SK-N-SH treated with all-trans-retinoic acid at 6 μM for 48 hours (cell line): ENCODE data around the gene CD47.
A peak's percentile ranks its signal among the peaks of the same experiment; 100 is the strongest.

Experiments used
- ATAC-seq: fragments of 200-7000 bp; cut with Tn5 transposase; 3 replicates; pipeline ENCODE4 v1.9.1; 2020; ENCODE audit warnings: mild to moderate bottlenecking, moderate library complexity
- ARNTL ChIP-seq: fragments of 450-650 bp; formaldehyde crosslinking; IDR thresholded peaks from 2 replicates; pipeline ENCODE4 v1.5.0; 2020; ENCODE audit warnings: low read depth, mild to moderate bottlenecking, moderate library complexity, borderline replicate concordance
- BACH2 ChIP-seq: fragments of 250-450 bp; sonication (Bioruptor Pico); IDR thresholded peaks from 2 replicates; pipeline ENCODE4 v1.9.0; 2021; ENCODE audit warnings: mild to moderate bottlenecking, borderline replicate concordance
- CREB5 ChIP-seq: fragments of 250-450 bp; sonication (Bioruptor Pico); IDR thresholded peaks from 2 replicates; pipeline ENCODE4 v1.5.1; 2020; ENCODE audit warnings: low read depth, mild to moderate bottlenecking, moderate library complexity
- CSDC2 ChIP-seq: fragments of 250-450 bp; sonication (Bioruptor Pico); IDR thresholded peaks from 2 replicates; pipeline ENCODE4 v1.5.0; 2020; ENCODE audit warnings: mild to moderate bottlenecking, moderate library complexity
- CSRNP3 ChIP-seq: fragments of 250-450 bp; sonication (Bioruptor Pico); IDR thresholded peaks from 2 replicates; pipeline ENCODE4 v1.5.1; 2021; ENCODE audit warnings: mild to moderate bottlenecking, moderate library complexity
- ESRRG ChIP-seq: fragments of 250-450 bp; sonication (Bioruptor Pico); IDR thresholded peaks from 2 replicates; pipeline ENCODE4 v1.6.1; 2021; ENCODE audit warnings: mild to moderate bottlenecking
- GLIS3 ChIP-seq: fragments of 250-450 bp; sonication (Bioruptor Pico); IDR thresholded peaks from 2 replicates; pipeline ENCODE4 v1.5.0; 2020; ENCODE audit warnings: mild to moderate bottlenecking, moderate library complexity
- ISL1 ChIP-seq: fragments of 250-450 bp; sonication (Bioruptor Pico); IDR thresholded peaks from 2 replicates; pipeline ENCODE4 v2.1.2; 2022; ENCODE audit warnings: mild to moderate bottlenecking, moderate library complexity
- OSR1 ChIP-seq: fragments of 250-450 bp; sonication (Bioruptor Pico); IDR thresholded peaks from 2 replicates; pipeline ENCODE4 v1.8.0; 2022; ENCODE audit warnings: moderate library complexity, mild to moderate bottlenecking, inconsistent platforms
- PATZ1 ChIP-seq: fragments of 250-450 bp; sonication (Bioruptor Pico); IDR thresholded peaks from 2 replicates; pipeline ENCODE4 v1.8.0; 2020; ENCODE audit warnings: mild to moderate bottlenecking, moderate library complexity, borderline replicate concordance
- PPARA ChIP-seq: fragments of 250-450 bp; sonication (Bioruptor Pico); IDR thresholded peaks from 2 replicates; pipeline ENCODE4 v1.5.0; 2020; ENCODE audit warnings: mild to moderate bottlenecking, borderline replicate concordance
- RARB ChIP-seq: fragments of 250-450 bp; sonication (Bioruptor Pico); IDR thresholded peaks from 2 replicates; pipeline ENCODE4 v1.8.0; 2021; ENCODE audit warnings: mild to moderate bottlenecking, moderate library complexity
- SNAI2 ChIP-seq: fragments of 250-450 bp; sonication (Bioruptor Pico); IDR thresholded peaks from 2 replicates; pipeline ENCODE4 v1.5.0; 2020; ENCODE audit warnings: mild to moderate bottlenecking, moderate library complexity
- ZC3H10 ChIP-seq: fragments of 250-450 bp; sonication (Bioruptor Pico); IDR thresholded peaks from 2 replicates; pipeline ENCODE4 v1.5.1; 2021; ENCODE audit warnings: mild to moderate bottlenecking, moderate library complexity
- ZFP3 ChIP-seq: fragments of 250-450 bp; sonication (Bioruptor Pico); IDR thresholded peaks from 2 replicates; pipeline ENCODE4 v1.5.0; 2020; ENCODE audit warnings: mild to moderate bottlenecking, moderate library complexity
- ZFP30 ChIP-seq: fragments of 450-650 bp; formaldehyde crosslinking; IDR thresholded peaks from 2 replicates; pipeline ENCODE4 v1.5.0; 2022; ENCODE audit warnings: mild to moderate bottlenecking, moderate library complexity
- ZNF565 ChIP-seq: fragments of 450-650 bp; formaldehyde crosslinking; conservative IDR thresholded peaks from 2 replicates; pipeline ENCODE4 v1.5.0; 2020; ENCODE audit warnings: low read depth, mild to moderate bottlenecking, moderate library complexity
- ZNF70 ChIP-seq: fragments of 450-650 bp; formaldehyde crosslinking; IDR thresholded peaks from 2 replicates; pipeline ENCODE4 v1.5.0; 2020; ENCODE audit warnings: mild to moderate bottlenecking, moderate library complexity
- ZNF8 ChIP-seq: fragments of 450-650 bp; formaldehyde crosslinking; IDR thresholded peaks from 2 replicates; pipeline ENCODE4 v1.5.0; 2020; ENCODE audit warnings: mild to moderate bottlenecking, moderate library complexity
- TF ChIP-seq, protein P1 (sequence below): fragments of 250-450 bp; sonication (Bioruptor Pico); IDR thresholded peaks from 2 replicates; pipeline ENCODE4 v1.5.0; 2020; ENCODE audit warnings: mild to moderate bottlenecking, moderate library complexity
- TF ChIP-seq, protein P2 (sequence below): fragments of 250-450 bp; sonication (Bioruptor Pico); IDR thresholded peaks from 2 replicates; pipeline ENCODE4 v1.8.0; 2021; ENCODE audit warnings: low read depth, mild to moderate bottlenecking, moderate library complexity, borderline replicate concordance

CD47 gene

DNA sequence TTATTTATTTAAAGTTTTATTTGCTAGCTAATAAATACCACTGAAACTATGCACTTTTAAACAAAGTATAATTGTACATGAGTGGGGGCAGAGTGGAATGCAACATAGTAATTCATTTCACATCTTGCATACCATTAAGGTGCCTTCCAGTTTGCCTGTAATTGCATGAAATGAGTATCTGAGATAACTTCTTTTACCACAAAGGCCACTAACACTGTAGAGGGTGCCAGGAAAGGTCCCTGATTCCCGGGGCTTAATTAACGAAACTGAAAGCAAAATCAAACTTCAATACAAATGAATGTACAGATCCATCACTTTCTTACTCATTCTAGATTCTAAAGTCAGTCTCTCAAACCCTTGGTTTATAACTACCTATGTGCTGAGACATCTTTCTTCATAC is 2.1 kb downstream of the CD47 start:
- TF ChIP-seq PPARA (CRISPR knock-in tag) (no peak), ZFP3 (CRISPR knock-in tag) (no peak), ISL1 (0 out of 2 replicates have a peak, but pooled peaks have one; percentile 8)
- no peak for ATAC-seq

DNA sequence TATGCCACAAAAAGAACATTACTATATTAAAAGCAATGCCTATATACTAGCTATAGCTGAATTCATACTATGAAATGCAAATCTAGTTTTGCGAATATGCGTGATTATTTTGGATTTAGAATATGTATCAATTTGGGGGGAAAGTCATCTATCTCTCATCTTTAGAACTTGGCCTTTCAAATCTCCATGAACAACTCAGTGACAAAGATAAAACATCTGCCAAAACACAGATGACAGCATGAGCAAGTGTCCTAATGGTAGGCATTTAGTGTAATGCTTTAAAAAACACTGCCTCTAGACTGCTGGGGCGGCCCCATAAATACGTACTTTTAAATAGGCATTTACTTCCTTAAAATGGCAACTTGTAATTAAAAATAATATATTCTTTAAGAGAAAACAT is 2.7 kb downstream of the CD47 start:
- TF ChIP-seq ZNF565 (no peak), GLIS3 (CRISPR knock-in tag) (no peak), SNAI2 (CRISPR knock-in tag) (no peak), ZC3H10 (CRISPR knock-in tag) (no peak), BACH2 (CRISPR knock-in tag) (no peak), ZFP3 (CRISPR knock-in tag) (no peak), PPARA (CRISPR knock-in tag) (no peak)
- ATAC-seq: no peak

- ATAC-seq: no peak
- TF ChIP-seq, protein P1, sequence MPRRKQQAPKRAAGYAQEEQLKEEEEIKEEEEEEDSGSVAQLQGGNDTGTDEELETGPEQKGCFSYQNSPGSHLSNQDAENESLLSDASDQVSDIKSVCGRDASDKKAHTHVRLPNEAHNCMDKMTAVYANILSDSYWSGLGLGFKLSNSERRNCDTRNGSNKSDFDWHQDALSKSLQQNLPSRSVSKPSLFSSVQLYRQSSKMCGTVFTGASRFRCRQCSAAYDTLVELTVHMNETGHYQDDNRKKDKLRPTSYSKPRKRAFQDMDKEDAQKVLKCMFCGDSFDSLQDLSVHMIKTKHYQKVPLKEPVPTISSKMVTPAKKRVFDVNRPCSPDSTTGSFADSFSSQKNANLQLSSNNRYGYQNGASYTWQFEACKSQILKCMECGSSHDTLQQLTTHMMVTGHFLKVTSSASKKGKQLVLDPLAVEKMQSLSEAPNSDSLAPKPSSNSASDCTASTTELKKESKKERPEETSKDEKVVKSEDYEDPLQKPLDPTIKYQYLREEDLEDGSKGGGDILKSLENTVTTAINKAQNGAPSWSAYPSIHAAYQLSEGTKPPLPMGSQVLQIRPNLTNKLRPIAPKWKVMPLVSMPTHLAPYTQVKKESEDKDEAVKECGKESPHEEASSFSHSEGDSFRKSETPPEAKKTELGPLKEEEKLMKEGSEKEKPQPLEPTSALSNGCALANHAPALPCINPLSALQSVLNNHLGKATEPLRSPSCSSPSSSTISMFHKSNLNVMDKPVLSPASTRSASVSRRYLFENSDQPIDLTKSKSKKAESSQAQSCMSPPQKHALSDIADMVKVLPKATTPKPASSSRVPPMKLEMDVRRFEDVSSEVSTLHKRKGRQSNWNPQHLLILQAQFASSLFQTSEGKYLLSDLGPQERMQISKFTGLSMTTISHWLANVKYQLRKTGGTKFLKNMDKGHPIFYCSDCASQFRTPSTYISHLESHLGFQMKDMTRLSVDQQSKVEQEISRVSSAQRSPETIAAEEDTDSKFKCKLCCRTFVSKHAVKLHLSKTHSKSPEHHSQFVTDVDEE: no peak
- TF ChIP-seq ESRRG (CRISPR knock-in tag) (no peak), CSRNP3 (CRISPR knock-in tag) (no peak), ZNF8 (CRISPR knock-in tag) (no peak), SNAI2 (CRISPR knock-in tag) (no peak), PATZ1 (CRISPR knock-in tag) (no peak), ZC3H10 (CRISPR knock-in tag) (no peak), ISL1 (no peak), ZNF70 (CRISPR knock-in tag) (no peak), OSR1 (CRISPR knock-in tag) (no peak), ARNTL (no peak)
Measured at GRCh38 chr3:108086653-108087052, 4.2 kb downstream of the CD47 start.

DNA sequence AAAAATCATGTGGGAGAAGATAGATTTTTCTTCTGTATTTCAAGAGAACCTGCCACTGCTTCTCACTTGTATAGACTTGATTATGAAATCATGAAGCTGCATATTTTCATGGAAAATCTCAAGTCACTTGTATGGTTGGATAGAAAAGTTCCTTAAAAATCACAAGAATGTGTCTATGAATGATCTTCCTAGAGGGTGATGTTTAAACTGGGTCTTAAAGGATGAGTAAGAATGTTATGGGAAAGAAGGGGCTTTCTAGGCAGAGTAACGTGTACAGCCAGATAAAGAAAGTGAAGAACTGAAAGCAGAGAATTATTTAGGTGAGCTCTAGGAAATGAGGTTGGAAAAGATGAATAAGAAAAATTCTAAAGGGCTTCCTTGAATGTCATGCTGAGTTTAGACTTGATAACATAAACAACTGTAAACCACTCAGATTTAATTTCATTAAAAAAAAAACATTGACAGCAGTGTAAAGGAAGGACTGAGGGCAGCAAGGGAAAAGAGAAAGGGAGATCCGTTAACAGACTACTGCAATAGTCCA is 5.0 kb downstream of the CD47 start:
- TF ChIP-seq PPARA (CRISPR knock-in tag) (no peak), ZFP30 (CRISPR knock-in tag) (no peak), OSR1 (CRISPR knock-in tag) (no peak), ZFP3 (CRISPR knock-in tag) (no peak), CREB5 (CRISPR knock-in tag) (no peak), SNAI2 (CRISPR knock-in tag) (no peak), ZC3H10 (CRISPR knock-in tag) (no peak)
- no peak for ATAC-seq

DNA sequence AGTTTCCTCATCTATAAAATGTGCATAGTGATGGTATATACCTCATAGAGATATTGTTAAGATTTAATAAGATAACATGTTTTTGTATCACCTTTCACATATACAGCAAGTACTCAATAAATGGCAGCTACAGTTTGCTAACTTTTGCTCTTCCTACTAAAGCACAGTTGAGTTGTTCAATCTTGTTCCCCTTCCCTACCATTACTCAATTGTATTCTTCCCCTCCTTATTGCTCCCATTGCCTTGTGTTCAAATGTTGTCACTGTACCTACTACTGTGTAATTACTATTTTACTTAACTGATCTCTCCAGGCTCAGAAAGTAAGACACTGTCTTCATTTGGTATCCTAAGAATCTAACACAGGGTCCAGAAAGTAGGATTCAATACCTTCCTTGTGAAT is 5.5 kb downstream of the CD47 start:
- no peak for ATAC-seq
- TF ChIP-seq ZFP30 (CRISPR knock-in tag) (no peak), RARB (no peak), ARNTL (no peak), ZNF565 (no peak), ISL1 (no peak), ESRRG (CRISPR knock-in tag) (no peak), CSDC2 (CRISPR knock-in tag) (no peak), GLIS3 (CRISPR knock-in tag) (no peak)
- TF ChIP-seq, protein P2, sequence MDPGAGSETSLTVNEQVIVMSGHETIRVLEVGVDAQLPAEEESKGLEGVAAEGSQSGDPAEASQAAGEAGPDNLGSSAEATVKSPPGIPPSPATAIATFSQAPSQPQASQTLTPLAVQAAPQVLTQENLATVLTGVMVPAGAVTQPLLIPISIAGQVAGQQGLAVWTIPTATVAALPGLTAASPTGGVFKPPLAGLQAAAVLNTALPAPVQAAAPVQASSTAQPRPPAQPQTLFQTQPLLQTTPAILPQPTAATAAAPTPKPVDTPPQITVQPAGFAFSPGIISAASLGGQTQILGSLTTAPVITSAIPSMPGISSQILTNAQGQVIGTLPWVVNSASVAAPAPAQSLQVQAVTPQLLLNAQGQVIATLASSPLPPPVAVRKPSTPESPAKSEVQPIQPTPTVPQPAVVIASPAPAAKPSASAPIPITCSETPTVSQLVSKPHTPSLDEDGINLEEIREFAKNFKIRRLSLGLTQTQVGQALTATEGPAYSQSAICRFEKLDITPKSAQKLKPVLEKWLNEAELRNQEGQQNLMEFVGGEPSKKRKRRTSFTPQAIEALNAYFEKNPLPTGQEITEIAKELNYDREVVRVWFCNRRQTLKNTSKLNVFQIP (CRISPR knock-in tag): no peak
- TF ChIP-seq, protein P1: no peak
